T-cell (primary cell): Measurements from ENCODE around the gene VWA3A. TPM values are rescaled to one million over a fixed set of nuclear protein-coding genes. Genes with fewer than 3 reads are reported as not detected.
"Not testable (repeated sequence)": the region's sequence is repeated elsewhere in the genome, so short reads cannot be mapped to it uniquely, and the experiment has no call there.

ENCODE experiments used
- ATAC-seq, 4 experiments: fragments of 200-7000 bp in 3 of 4; fragments of 150-1000 bp in 1 of 4; cut with Tn5 transposase; replicated peaks in 1 of 4; 1 replicate in 3 of 4; 2 replicates in 1 of 4; pipeline ENCODE4 v1.10.0; 2021; ENCODE audit warnings: moderate library complexity in 3 of 4, mild to moderate bottlenecking in 2 of 4, moderate number of reproducible peaks in 1 of 4
- CTCF ChIA-PET, 2 donors: fragments of 300-600 bp; sonication (Branson Sonifier 250); formaldehyde crosslinking; loops; one replicate each; lab custom pipeline; 2022; ENCODE audit warnings: antibody characterized with exemption in 2 of 2; lab: Charles Lee
- POLR2A ChIA-PET, 2 donors: fragments of 300-600 bp; sonication (Branson Sonifier 250); formaldehyde crosslinking; loops; one replicate each; lab custom pipeline; 2022; ENCODE audit warnings: antibody characterized with exemption in 2 of 2; lab: Charles Lee
- DNase-seq, 35 experiments: peaks; one replicate each; pipeline versions ENCODE4 v3.0.0 to v3.0.0-alpha.2; 2013 to 2023
- H3K27ac ChIP-seq: one replicate; pipeline ENCODE4 v1.5.1; 2013; ENCODE audit warnings: low read length
- H3K27me3 ChIP-seq, 2 experiments: replicated peaks in 1 of 2; 1 replicate in 1 of 2; 2 replicates in 1 of 2; pipeline versions ENCODE4 v1.6.1 to v1.7.0; 2013; ENCODE audit warnings: low read length in 1 of 2, mixed read lengths in 1 of 2; ENCODE audit not compliant: control insufficient read depth in 2 of 2, insufficient read depth in 2 of 2; ENCODE audit errors: extremely low read depth in 1 of 2
- H3K36me3 ChIP-seq, 2 donors: 1 replicate in 1 of 2; 2 replicates in 1 of 2; pipeline versions ENCODE4 v1.6.1 to v1.7.0; 2013; ENCODE audit warnings: low read length in 1 of 2; ENCODE audit not compliant: control insufficient read depth in 2 of 2, insufficient read depth in 1 of 2; ENCODE audit errors: extremely low read depth in 1 of 2
- H3K4me1 ChIP-seq, 2 experiments: 1 replicate in 1 of 2; 2 replicates in 1 of 2; pipeline versions ENCODE4 v1.6.1 to v1.7.0; 2013; ENCODE audit warnings: low read length in 2 of 2, mixed read lengths in 1 of 2; ENCODE audit not compliant: insufficient read depth in 2 of 2, control insufficient read depth in 1 of 2; ENCODE audit errors: extremely low read depth in 1 of 2
- H3K4me3 ChIP-seq, 2 donors: 1 replicate in 1 of 2; 2 replicates in 1 of 2; pipeline versions ENCODE4 v1.5.1 to v1.7.0; 2013; ENCODE audit warnings: mild to moderate bottlenecking in 2 of 2, low read length in 1 of 2, moderate library complexity in 1 of 2; ENCODE audit not compliant: control insufficient read depth in 1 of 2; ENCODE audit errors: extremely low read depth in 1 of 2
- H3K9me3 ChIP-seq: 2 replicates; pipeline ENCODE4 v1.7.0; 2013
- H3K27ac Mint-ChIP-seq, 2 donors: one replicate each; pipeline ENCODE4 v1.8.0; 2020 to 2021; ENCODE audit warnings: mild to moderate bottlenecking in 2 of 2, mixed read lengths in 2 of 2
- H3K27me3 Mint-ChIP-seq, 2 donors: one replicate each; pipeline ENCODE4 v1.8.0; 2021 to 2022; ENCODE audit warnings: mixed read lengths in 2 of 2
- H3K36me3 Mint-ChIP-seq: one replicate; pipeline ENCODE4 v1.8.0; 2021; ENCODE audit warnings: mixed read lengths
- H3K4me1 Mint-ChIP-seq, 3 donors: one replicate each; pipeline ENCODE4 v1.8.0; 2020 to 2022; ENCODE audit warnings: mixed read lengths in 3 of 3, mild to moderate bottlenecking in 1 of 3
- H3K4me3 Mint-ChIP-seq, 3 donors: one replicate each; pipeline ENCODE4 v1.8.0; 2020 to 2022; ENCODE audit warnings: mild to moderate bottlenecking in 3 of 3, mixed read lengths in 3 of 3, moderate library complexity in 3 of 3
- H3K9me3 Mint-ChIP-seq, 3 donors: one replicate each; pipeline ENCODE4 v1.8.0; 2020 to 2022; ENCODE audit warnings: mixed read lengths in 3 of 3
- WGBS: methylation state at CpG from one replicate; pipeline ENCODE4 v1.1.5; 2013; ENCODE audit warnings: missing lambda C conversion rate; ENCODE audit not compliant: insufficient coverage; 5-methylcytosine and 5-hydroxymethylcytosine counted together
- total RNA-seq, 35 experiments: library from RNA in 6 of 35; stranded (reverse) in 6 of 35; fragments of 120-200 nt in 1 of 35; gene quantifications; one replicate each; pipeline versions ENCODE4 v1.2.1 to v1.2.4 and lab custom pipeline; 2013 to 2026

Gene VWA3A
- total RNA-seq, 5 donors from 2014 or later (not counting 1 experiment from before 2014, with no cell fraction given): 0.10 to 0.50 (median 0.32) TPM

DNA sequence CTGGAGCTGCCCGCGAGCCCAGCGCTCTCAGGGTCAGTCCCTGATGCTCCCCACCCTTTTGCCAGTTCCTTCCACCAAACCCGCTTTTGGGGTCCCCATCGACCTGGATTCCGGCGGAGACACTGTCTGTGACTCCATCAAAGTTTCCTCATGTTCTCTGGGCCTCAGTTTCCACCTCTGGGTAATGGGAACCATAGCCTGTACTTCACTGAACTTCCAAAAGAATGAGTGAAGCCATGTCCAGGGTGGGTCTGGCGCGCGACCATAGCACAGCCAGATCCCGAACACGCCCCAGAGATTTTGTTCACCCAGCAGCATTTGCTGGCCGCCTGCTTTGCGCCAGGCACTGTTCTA, 70.3 kb downstream of the VWA3A start:
- peak overlapping the region in 1 of 2 donors; percentile 24 for H3K4me3 ChIP-seq
- Mint-ChIP-seq H3K36me3 (no peaks in the 10 kb centered on the region), H3K9me3 (no peaks in the 10 kb centered on the region), H3K4me1 (peaks cover 2 to 10% (median 8%) of the 10 kb centered on the region in 3 donors), H3K27me3 (peaks cover 6 to 19% of the 10 kb centered on the region in 2 donors), H3K27ac (no peak overlapping the region), H3K4me3 (peak overlapping the region in 1 of 3 donors; percentile 15)
- H3K9me3 ChIP-seq: no peaks in the 10 kb centered on the region
- DNase-seq: no peak
- POLR2A ChIA-PET: no interaction called here
- peaks cover 0 to 8% of the 10 kb centered on the region in 2 experiments for H3K4me1 ChIP-seq
- ATAC-seq: no peak
- no peak overlapping the region for H3K27ac ChIP-seq
- CTCF ChIA-PET: no interaction called here
- 67% methylated on average over 11 of the region's 14 CpGs for WGBS
- H3K36me3 ChIP-seq: no peaks in the 10 kb centered on the region
- peaks cover 0 to 18% of the 10 kb centered on the region in 2 experiments for H3K27me3 ChIP-seq

DNA sequence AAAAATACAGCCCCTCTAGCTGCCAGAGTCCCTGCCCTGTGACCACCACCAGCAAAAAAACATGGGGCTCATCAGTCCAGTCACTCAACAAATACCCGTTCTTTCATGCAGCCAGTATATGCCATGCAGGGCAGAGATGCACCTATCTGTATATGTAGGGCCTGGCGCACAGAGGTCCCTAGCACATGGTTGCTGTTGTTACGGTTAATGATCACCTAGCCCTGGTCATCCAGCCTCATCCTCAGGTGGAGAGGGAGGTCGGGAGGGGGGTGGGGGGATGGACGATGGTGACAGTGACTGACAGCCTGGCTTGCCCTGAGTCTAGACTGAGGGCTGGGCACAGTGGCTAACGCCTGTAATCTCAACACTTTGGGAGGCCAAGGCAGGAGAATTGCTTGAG, 71.5 kb downstream of the VWA3A start:
- Mint-ChIP-seq H3K9me3 (no peaks in the 10 kb centered on the region), H3K4me3 (peak overlapping the region in 1 of 3 donors; percentile 22), H3K4me1 (peaks cover 2 to 10% (median 8%) of the 10 kb centered on the region in 3 donors), H3K27me3 (peaks cover 6 to 15% of the 10 kb centered on the region in 2 donors), H3K27ac (no peak overlapping the region), H3K36me3 (no peaks in the 10 kb centered on the region)
- no peak overlapping the region for H3K27ac ChIP-seq
- peaks cover 0 to 8% of the 10 kb centered on the region in 2 experiments for H3K4me1 ChIP-seq
- 92% methylated on average over 2 of the region's 6 CpGs for WGBS
- no peak for DNase-seq
- peaks cover 0 to 18% of the 10 kb centered on the region in 2 experiments for H3K27me3 ChIP-seq
- no peaks in the 10 kb centered on the region for H3K9me3 ChIP-seq
- no peak for ATAC-seq
- H3K4me3 ChIP-seq: no peak overlapping the region
- no peaks in the 10 kb centered on the region for H3K36me3 ChIP-seq
- CTCF ChIA-PET: no interaction called here
- POLR2A ChIA-PET: no interaction called here

DNA sequence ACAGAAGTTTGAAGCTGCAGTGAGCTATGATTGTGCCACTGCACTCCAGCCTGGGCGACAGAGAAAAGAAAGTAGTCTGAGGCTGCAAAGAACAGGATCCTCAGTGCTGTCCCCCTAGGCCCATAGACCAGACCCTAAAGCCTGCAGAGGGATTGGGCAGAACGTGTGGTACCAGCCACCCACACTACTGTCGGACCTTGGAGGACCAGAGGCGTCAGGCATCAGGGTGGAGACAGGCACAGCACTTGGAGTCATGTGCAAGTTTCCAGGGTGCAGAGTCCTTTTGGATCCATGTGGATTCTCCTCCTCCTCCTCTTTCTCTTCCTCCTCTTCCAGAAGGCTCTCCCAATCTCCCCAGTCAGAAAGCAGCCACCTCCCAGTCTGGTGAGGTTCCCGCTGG, 72.1 kb downstream of the VWA3A start:
- Mint-ChIP-seq H3K27me3 (peaks cover 6 to 15% of the 10 kb centered on the region in 2 donors), H3K27ac (no peak overlapping the region)
- CTCF ChIA-PET: no interaction called here

DNA sequence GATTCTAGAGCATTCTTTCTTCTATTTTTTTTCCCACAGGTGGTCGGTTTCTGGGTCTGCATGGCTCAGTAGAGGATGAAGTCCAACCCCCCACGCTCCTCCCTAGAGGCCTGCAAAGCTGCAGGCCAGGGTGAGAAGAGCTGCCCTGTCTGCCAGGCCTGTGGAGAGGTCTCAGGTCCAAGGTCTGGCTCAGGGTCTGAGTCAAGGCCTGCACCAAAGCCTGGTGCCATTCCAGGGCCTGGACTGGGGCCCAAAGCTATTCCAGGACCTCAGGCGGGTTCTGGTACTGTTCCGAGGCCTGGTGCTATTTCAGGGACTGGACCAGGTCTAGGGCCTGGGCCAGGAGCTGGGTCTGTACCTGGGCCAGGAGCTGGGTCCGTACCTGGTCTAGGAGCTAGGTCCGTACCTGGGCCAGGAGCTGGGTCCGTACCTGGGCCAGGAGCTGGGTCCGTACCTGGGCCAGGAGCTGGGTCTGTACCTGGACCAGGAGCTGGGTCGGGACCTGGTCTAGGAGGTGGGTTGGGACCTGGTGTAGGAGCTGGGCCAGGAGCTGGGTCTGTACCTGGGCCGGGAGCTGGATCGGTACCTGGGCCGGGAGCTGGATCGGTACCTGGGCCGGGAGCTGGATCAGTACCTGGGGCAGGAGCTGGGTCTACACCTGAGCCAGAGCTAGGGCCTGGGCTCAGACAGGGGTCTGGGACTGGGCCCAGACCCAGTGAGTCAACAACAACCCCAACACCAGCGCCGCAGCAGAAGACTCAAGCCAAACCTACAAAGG, 73.4 kb downstream of the VWA3A start:
- H3K9me3 ChIP-seq: no peaks in the 10 kb centered on the region
- H3K4me3 Mint-ChIP-seq: no peak overlapping the region
- H3K4me3 ChIP-seq: no peak overlapping the region
- 93% methylated on average over 13 of the region's 16 CpGs for WGBS
- no peaks in the 10 kb centered on the region for H3K36me3 Mint-ChIP-seq
- H3K4me1 Mint-ChIP-seq: peaks cover 2 to 10% (median 8%) of the 10 kb centered on the region in 3 donors
- ATAC-seq (no peak), DNase-seq (no peak)
- no peak overlapping the region for H3K27ac Mint-ChIP-seq
- H3K36me3 ChIP-seq: no peaks in the 10 kb centered on the region
- H3K27me3 ChIP-seq: peaks cover 0 to 20% of the 10 kb centered on the region in 2 experiments
- ChIA-PET CTCF (no interaction called here), POLR2A (interaction anchor here in 1 of 2 donors (0.6 kb wide), 1 partner anchor 35 kb away, joined by 10 read pairs; no protein-coding TSS in a partner anchor)
- peaks cover 0 to 8% of the 10 kb centered on the region in 2 experiments for H3K4me1 ChIP-seq
- H3K27me3 Mint-ChIP-seq: peaks cover 6 to 8% of the 10 kb centered on the region in 2 donors
- no peaks in the 10 kb centered on the region for H3K9me3 Mint-ChIP-seq
- H3K27ac ChIP-seq: no peak overlapping the region

More for the DNA sequence above, 72.1 kb downstream of the VWA3A start:
- DNase-seq: no peak
- Histone ChIP-seq H3K27me3 (peaks cover 0 to 20% of the 10 kb centered on the region in 2 experiments), H3K4me1 (peaks cover 0 to 8% of the 10 kb centered on the region in 2 experiments), H3K36me3 (no peaks in the 10 kb centered on the region), H3K4me3 (no peak overlapping the region), H3K27ac (no peak overlapping the region), H3K9me3 (no peaks in the 10 kb centered on the region)
- Mint-ChIP-seq H3K9me3 (no peaks in the 10 kb centered on the region), H3K4me3 (no peak overlapping the region), H3K36me3 (no peaks in the 10 kb centered on the region), H3K4me1 (peaks cover 2 to 10% (median 8%) of the 10 kb centered on the region in 3 donors)
- ATAC-seq: no peak
- WGBS: 84% methylated on average over 3 of the region's 5 CpGs
- POLR2A ChIA-PET: no interaction called here

DNA sequence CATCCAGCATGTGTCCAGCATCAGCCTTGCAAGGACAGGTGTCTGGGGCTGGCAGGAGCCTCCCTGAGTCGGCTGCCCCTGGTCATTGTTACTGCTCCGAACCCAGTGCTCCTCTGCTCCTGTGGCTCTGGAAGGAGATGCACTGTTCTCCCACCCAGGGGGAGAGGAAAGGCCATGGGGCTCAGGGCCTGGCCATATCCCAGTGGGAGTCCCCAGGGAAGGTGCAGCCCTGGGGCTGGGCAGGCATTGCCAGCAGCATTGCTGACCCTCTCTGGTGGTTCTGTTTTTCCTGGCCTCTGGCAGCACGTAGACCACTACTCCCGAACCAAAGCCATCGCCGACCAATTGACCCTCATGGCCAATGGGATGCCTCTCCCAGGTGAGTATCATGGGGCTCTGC, 79.6 kb downstream of the VWA3A start:
- Mint-ChIP-seq H3K27ac (no peak overlapping the region), H3K4me3 (no peak overlapping the region), H3K4me1 (no peaks in the 10 kb centered on the region), H3K36me3 (peaks cover 3% of the 10 kb centered on the region), H3K9me3 (no peaks in the 10 kb centered on the region), H3K27me3 (no peaks in the 10 kb centered on the region)
- WGBS: 91% methylated on average over 6 of the region's 6 CpGs
- CTCF ChIA-PET: interaction anchor here in 1 of 2 donors (0.6 kb wide), 1 partner anchor 140 kb away, joined by 4 read pairs; no protein-coding TSS in a partner anchor
- ATAC-seq (no peak), DNase-seq (no peak)
- Histone ChIP-seq H3K4me1 (no peaks in the 10 kb centered on the region), H3K4me3 (no peak overlapping the region), H3K9me3 (no peaks in the 10 kb centered on the region), H3K27ac (no peak overlapping the region), H3K27me3 (peaks cover 0 to 4% of the 10 kb centered on the region in 2 experiments), H3K36me3 (no peaks in the 10 kb centered on the region)
- POLR2A ChIA-PET: no interaction called here

DNA sequence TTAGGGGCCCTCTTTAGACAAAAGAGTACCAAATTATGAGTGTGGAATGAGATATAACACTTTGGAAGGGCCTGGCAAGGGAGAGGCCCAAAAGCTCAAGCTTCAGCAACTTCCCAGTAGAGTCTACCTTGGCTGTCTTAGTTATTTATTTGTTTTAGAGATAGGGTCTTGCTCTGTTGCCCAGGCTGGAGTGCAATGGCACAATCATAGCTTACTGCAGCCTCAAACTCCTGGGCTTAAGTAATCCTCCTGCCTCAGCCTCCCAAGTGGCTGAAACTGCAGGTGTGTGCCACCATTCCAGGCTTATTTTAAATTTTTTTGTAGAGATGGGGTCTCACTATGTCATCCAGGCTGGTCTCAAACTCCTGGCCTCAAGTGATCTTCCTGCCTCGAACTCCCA, 80.3 kb downstream of the VWA3A start:
- DNase-seq, H3K27ac Mint-ChIP-seq, H3K27me3 ChIP-seq, ATAC-seq, H3K4me1 ChIP-seq, H3K4me3 ChIP-seq, H3K9me3 ChIP-seq, H3K4me1 Mint-ChIP-seq, H3K27ac ChIP-seq, H3K4me3 Mint-ChIP-seq, H3K36me3 ChIP-seq, H3K27me3 Mint-ChIP-seq, H3K9me3 Mint-ChIP-seq, POLR2A ChIA-PET, H3K36me3 Mint-ChIP-seq: not testable (repeated sequence)
- 100% methylated on average over 1 of the region's 1 CpG for WGBS
- CTCF ChIA-PET: interaction anchor here in 1 of 2 donors (0.6 kb wide), 1 partner anchor 139 kb away, joined by 4 read pairs; no protein-coding TSS in a partner anchor
